ENCODE results near the gene RBP5.

DNA sequence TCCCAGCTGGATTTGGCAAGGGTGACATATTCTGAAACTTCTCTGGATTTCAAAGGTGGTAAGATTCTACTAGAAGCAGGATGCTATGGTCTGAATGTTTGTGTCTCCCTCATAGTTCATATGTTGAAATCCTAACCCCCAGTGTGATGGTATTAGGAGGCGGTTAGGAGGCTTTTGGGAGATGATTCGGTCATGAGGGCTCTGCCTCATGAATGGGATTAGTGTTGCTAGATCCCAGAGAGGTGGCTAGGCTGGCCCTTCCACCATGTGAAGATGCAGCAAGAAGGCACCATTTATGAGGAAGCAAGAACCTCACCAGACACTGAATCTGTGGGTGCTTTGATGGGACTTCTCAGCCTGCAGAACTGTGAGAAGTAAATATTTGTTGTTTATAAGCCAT lies 49.8 kb upstream of the RBP5 start:
- TF ChIP-seq POLR2AphosphoS5 (IDR thresholded peaks at IDR 0.05) (no peak), EP300 (IDR thresholded peaks at IDR 0.05) (no peak), POLR2A (IDR thresholded peaks at IDR 0.05) (no peak)
- TF ChIP-seq, protein P1, sequence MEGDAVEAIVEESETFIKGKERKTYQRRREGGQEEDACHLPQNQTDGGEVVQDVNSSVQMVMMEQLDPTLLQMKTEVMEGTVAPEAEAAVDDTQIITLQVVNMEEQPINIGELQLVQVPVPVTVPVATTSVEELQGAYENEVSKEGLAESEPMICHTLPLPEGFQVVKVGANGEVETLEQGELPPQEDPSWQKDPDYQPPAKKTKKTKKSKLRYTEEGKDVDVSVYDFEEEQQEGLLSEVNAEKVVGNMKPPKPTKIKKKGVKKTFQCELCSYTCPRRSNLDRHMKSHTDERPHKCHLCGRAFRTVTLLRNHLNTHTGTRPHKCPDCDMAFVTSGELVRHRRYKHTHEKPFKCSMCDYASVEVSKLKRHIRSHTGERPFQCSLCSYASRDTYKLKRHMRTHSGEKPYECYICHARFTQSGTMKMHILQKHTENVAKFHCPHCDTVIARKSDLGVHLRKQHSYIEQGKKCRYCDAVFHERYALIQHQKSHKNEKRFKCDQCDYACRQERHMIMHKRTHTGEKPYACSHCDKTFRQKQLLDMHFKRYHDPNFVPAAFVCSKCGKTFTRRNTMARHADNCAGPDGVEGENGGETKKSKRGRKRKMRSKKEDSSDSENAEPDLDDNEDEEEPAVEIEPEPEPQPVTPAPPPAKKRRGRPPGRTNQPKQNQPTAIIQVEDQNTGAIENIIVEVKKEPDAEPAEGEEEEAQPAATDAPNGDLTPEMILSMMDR (IDR thresholded peaks at IDR 0.05): no peak

Data from stomach (tissue), 4 donors.